Esophagus squamous epithelium (tissue), 4 donors: Measurements from ENCODE around the gene RPL3.

ENCODE experiments used
- POLR2A ChIP-seq, 4 donors: fragments of 450-650 bp; IDR thresholded peaks; one replicate each; pipeline ENCODE4 v1.6.1; 2017; ENCODE audit warnings: antibody characterized with exemption in 4 of 4, mild to moderate bottlenecking in 4 of 4, moderate library complexity in 3 of 4
- TF ChIP-seq, protein P1 (sequence below), 6 experiments: fragments of 450-650 bp in 4 of 6; fragments of 200-600 bp in 2 of 6; sonication (generic) in 2 of 6; IDR thresholded peaks; one replicate each; pipeline ENCODE4 v1.5.1; 2016 to 2019; ENCODE audit warnings: antibody characterized with exemption in 6 of 6, mild to moderate bottlenecking in 4 of 6, moderate library complexity in 4 of 6

- no peak for TF ChIP-seq POLR2A (IDR thresholded peaks at IDR 0.05)
- TF ChIP-seq, protein P1, sequence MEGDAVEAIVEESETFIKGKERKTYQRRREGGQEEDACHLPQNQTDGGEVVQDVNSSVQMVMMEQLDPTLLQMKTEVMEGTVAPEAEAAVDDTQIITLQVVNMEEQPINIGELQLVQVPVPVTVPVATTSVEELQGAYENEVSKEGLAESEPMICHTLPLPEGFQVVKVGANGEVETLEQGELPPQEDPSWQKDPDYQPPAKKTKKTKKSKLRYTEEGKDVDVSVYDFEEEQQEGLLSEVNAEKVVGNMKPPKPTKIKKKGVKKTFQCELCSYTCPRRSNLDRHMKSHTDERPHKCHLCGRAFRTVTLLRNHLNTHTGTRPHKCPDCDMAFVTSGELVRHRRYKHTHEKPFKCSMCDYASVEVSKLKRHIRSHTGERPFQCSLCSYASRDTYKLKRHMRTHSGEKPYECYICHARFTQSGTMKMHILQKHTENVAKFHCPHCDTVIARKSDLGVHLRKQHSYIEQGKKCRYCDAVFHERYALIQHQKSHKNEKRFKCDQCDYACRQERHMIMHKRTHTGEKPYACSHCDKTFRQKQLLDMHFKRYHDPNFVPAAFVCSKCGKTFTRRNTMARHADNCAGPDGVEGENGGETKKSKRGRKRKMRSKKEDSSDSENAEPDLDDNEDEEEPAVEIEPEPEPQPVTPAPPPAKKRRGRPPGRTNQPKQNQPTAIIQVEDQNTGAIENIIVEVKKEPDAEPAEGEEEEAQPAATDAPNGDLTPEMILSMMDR (IDR thresholded peaks at IDR 0.05) = no peak
These were observed 51.4 kb downstream of the RPL3 start for GRCh38 chr22:39267974-39268373.
